Measurements from ENCODE around the gene LAYN.

LAYN gene

DNA sequence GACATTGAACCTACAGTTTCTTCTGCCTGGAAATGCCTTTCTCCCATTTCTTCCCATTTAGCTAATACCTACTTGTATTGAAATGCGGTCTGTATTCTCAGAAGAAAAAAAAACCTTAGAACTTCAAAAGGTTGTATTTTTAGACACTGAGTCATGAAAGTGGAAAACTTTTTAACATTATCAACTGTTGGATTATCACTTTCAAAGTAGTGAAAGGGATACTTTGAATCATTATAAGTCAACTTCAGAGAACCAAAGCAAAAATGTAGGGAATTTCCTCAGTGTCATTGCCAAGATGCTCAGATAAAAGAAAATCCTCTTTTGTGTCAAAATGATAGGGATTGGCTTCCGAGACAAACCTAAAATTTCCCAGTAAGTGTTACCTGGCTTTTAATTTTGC, 19.4 kb upstream of the LAYN start:
- TF ChIP-seq, protein P1, sequence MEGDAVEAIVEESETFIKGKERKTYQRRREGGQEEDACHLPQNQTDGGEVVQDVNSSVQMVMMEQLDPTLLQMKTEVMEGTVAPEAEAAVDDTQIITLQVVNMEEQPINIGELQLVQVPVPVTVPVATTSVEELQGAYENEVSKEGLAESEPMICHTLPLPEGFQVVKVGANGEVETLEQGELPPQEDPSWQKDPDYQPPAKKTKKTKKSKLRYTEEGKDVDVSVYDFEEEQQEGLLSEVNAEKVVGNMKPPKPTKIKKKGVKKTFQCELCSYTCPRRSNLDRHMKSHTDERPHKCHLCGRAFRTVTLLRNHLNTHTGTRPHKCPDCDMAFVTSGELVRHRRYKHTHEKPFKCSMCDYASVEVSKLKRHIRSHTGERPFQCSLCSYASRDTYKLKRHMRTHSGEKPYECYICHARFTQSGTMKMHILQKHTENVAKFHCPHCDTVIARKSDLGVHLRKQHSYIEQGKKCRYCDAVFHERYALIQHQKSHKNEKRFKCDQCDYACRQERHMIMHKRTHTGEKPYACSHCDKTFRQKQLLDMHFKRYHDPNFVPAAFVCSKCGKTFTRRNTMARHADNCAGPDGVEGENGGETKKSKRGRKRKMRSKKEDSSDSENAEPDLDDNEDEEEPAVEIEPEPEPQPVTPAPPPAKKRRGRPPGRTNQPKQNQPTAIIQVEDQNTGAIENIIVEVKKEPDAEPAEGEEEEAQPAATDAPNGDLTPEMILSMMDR (IDR thresholded peaks at IDR 0.05; ENCODE audit: low read depth, low read length) = no peak
- DNase-seq (ENCODE audit: low read depth in 2 of 2) = no peak
- H3K4me3 ChIP-seq (replicated peaks in 1 of 2; ENCODE audit: low read depth in 2 of 2, low read length in 2 of 2) = no peak overlapping the region

DNA sequence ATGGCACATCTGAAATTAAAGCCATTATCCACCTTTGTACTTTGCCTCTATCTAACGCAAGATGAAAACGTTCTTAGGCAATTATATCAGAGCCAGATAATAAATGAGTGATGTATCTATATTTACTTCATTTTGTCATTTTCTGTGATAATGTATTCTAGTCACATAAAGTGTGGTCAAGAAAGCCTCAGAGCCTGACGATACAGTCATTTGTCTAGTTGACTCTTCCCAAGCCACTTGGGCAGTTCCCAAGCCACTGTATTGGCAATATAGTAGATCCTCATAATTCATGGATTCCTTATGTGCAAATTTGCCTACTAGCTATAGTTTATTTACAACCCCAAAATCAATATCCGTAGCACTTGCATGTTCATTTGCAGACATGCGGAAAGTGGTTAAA, 18.1 kb upstream of the LAYN start:
- DNase-seq (ENCODE audit: low read depth in 2 of 2) = no peak
- TF ChIP-seq, protein P1 (IDR thresholded peaks at IDR 0.05; ENCODE audit: low read depth, low read length) = no peak
- no peak overlapping the region for H3K4me3 ChIP-seq (replicated peaks in 1 of 2; ENCODE audit: low read depth in 2 of 2, low read length in 2 of 2)

DNA sequence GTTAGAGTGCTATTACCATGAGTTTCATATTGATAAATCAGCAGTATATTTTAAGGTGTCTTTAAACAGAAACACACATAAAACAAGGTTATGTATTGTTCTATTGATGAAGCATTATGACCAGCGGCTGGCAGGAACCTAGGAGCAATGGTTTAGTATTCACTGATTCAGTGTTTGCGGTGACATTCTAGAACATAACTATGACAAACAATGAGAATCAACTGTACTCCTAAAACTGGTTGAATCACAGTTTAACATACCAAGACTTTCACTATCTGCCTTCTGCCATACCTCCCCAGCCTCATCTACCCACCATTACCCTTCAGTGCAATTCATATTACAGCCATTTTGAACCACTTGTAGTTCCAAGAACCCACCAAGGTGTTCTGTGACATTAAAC, 17.2 kb upstream of the LAYN start:
- TF ChIP-seq, protein P1 (IDR thresholded peaks at IDR 0.05; ENCODE audit: low read depth, low read length) = no peak
- no peak for DNase-seq (ENCODE audit: low read depth in 2 of 2)
- H3K4me3 ChIP-seq (replicated peaks in 1 of 2; ENCODE audit: low read depth in 2 of 2, low read length in 2 of 2) = no peak overlapping the region

DNA sequence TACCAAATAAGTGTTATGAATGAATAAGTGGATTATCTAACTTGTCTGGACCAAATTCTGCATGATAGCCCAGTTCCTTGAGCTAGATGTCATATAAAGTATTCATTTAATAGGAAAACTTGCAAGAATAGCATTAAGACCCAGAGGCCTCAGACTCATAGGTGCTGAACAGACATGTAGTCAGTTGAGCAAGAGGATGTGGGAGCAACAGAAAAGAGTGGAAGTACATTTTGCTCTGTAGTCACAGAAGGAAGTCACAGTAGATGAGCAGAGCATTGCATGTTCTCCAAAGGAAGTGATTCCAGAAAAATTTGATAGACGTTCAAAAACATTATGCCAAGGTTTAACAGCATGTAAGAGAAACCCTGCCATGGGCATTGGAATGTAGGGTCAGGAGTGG, 16.5 kb upstream of the LAYN start:
- TF ChIP-seq, protein P1 (IDR thresholded peaks at IDR 0.05; ENCODE audit: low read depth, low read length) = no peak
- DNase-seq (ENCODE audit: low read depth in 2 of 2) = peak in 1 of 2 donors; percentile 23

DNA sequence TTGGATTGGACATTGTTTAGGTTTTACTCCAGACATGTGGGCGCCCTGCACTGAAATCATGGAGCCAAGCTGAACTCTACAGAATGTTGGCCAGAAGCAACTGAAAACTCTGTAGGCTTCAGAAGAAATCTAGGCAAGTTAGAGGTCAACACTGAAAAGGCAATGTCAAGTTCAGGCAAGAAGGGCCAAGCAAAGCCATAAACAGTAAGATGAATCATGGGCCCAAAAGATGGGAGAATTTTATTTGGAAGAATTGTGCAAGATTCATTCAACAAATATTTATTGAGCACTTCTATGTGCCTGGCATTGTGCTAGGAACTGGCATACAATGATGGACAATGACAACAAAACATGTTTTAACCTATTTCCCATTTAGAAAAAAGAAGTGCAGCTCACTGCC, 15.1 kb upstream of the LAYN start:
- DNase-seq (ENCODE audit: low read depth in 2 of 2) = no peak
- no peak overlapping the region for H3K4me3 ChIP-seq (replicated peaks in 1 of 2; ENCODE audit: low read depth in 2 of 2, low read length in 2 of 2)
- TF ChIP-seq, protein P1 (IDR thresholded peaks at IDR 0.05; ENCODE audit: low read depth, low read length) = no peak

More for the DNA sequence above, 16.5 kb upstream of the LAYN start:
- H3K4me3 ChIP-seq (replicated peaks in 1 of 2; ENCODE audit: low read depth in 2 of 2, low read length in 2 of 2) = no peak overlapping the region

DNA sequence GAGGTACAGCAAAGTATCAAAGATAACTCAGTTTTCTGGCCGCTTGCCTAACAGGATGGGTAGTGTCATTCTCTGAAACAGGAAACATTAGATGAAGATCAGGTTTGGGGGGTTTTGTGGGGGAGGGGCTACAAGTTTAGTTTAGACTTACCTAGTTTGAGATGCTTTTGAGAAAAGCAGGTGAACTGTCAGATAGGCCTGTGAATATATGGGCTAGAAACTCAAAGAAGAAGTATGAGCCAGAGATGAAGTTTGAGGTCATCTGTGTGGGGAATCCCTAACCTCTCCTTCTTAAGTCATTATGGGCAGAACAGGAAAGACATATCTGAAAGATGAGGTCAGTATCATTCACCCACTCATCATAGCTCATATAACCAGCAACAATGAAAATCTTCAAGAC, 14.0 kb upstream of the LAYN start:
- no peak overlapping the region for H3K4me3 ChIP-seq (replicated peaks in 1 of 2; ENCODE audit: low read depth in 2 of 2, low read length in 2 of 2)
- TF ChIP-seq, protein P1 (IDR thresholded peaks at IDR 0.05; ENCODE audit: low read depth, low read length) = no peak
- peak in 1 of 2 donors; percentile 86 for DNase-seq (ENCODE audit: low read depth in 2 of 2)

DNA sequence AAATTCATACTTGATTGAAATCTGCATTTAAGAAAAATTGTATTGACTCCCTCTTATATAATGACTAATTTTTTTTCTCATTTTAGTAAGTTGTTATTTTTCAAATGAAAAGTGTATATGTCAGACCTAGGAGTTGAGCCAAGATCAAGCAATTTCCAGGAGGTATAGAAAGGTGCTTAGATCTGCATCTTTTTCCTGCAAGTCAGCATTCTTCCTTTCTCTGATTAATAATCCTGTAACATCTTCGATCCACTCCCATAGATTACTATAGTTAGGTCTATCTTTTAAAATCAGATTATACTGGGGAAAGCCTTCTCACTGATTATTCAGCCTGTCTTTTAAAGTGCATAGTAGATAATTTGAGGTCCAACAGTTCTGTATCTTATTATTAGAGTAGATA, 13.2 kb upstream of the LAYN start:
- TF ChIP-seq, protein P1 (IDR thresholded peaks at IDR 0.05; ENCODE audit: low read depth, low read length) = no peak
- no peak for DNase-seq (ENCODE audit: low read depth in 2 of 2)
- no peak overlapping the region for H3K4me3 ChIP-seq (replicated peaks in 1 of 2; ENCODE audit: low read depth in 2 of 2, low read length in 2 of 2)

Data from cardiac fibroblast (primary cell).